HepG2 (cell line): ENCODE measurements around the gene ABCC10. TPM values are rescaled to one million over a fixed set of nuclear protein-coding genes. Genes with fewer than 3 reads are reported as not detected.
A peak's percentile ranks its signal among the peaks of the same experiment; 100 is the strongest.

Experiments
- ATAC-seq: fragments of 200-7000 bp; cut with Tn5 transposase; 3 replicates; pipeline ENCODE4 v1.9.1; 2020; ENCODE audit warnings: mild to moderate bottlenecking, moderate library complexity
- BruUV-seq: library from RNA; stranded (reverse); fragments of 400-500 nt; replicated peaks from 2 replicates; lab custom pipeline; 2021; lab: Mats Ljungman, UMichigan
- CTCF ChIA-PET: fragments of 300-600 bp; formaldehyde crosslinking; extraction: SDS; loops from one replicate; lab custom pipeline; 2021; ENCODE audit warnings: low total read pairs, inconsistent platforms, low intra/inter-chr PET ratio; lab: Yijun Ruan, JAX
- POLR2A ChIA-PET: fragments of 350-600 bp; sonication (Branson Sonifier 250); formaldehyde crosslinking; loops from one replicate; lab custom pipeline; 2020; ENCODE audit warnings: antibody characterized with exemption, inconsistent platforms; lab: Yijun Ruan, JAX
- DNase-seq: peaks from one replicate; pipeline ENCODE4 v3.0.0-alpha.2; 2015; ENCODE audit warnings: low spot score
- FAIRE-seq: peaks from 3 replicates; lab custom pipeline; 2011; peaks lifted over from hg19 to GRCh38; lab: Jason Lieb, UNC
- H2AFZ ChIP-seq: one replicate; pipeline ENCODE4 v1.6.1; 2011; ENCODE audit warnings: low read length, inconsistent platforms
- H3K27ac ChIP-seq: fragments of 300-600 bp; 3 replicates; pipeline ENCODE4 v1.8.0; 2011; ENCODE audit warnings: mixed run types, mild to moderate bottlenecking, mixed read lengths, low read length, inconsistent platforms; ENCODE audit not compliant: insufficient read depth; ENCODE audit errors: extremely low read length
- H3K27me3 ChIP-seq, 2 experiments: fragments of 200-600 bp in 1 of 2; 2 replicates in 1 of 2; 3 replicates in 1 of 2; pipeline versions ENCODE4 v1.6.0 to v1.8.0; 2011; ENCODE audit warnings: low read length in 2 of 2, mild to moderate bottlenecking in 2 of 2, moderate library complexity in 2 of 2, inconsistent platforms in 1 of 2; ENCODE audit not compliant: insufficient read depth in 2 of 2, control insufficient read depth in 1 of 2
- H3K36me3 ChIP-seq, 2 experiments: fragments of 200-600 bp in 1 of 2; replicated peaks in 1 of 2; 2 replicates in 1 of 2; 3 replicates in 1 of 2; pipeline versions ENCODE4 v1.5.1 to v1.8.0; 2011; ENCODE audit warnings: low read length in 2 of 2, inconsistent platforms in 1 of 2; ENCODE audit not compliant: insufficient read depth in 2 of 2, control insufficient read depth in 1 of 2
- H3K4me1 ChIP-seq: 2 replicates; pipeline ENCODE4 v1.5.1; 2012; ENCODE audit warnings: low read length, inconsistent platforms; ENCODE audit not compliant: insufficient read depth
- H3K4me2 ChIP-seq: 2 replicates; pipeline ENCODE4 v1.6.0; 2011; ENCODE audit warnings: low read depth, low read length, inconsistent platforms
- H3K4me3 ChIP-seq, 3 experiments: fragments of 200-600 bp in 1 of 3; sonication (generic), shearing (Covaris generic) in 1 of 3; replicated peaks in 1 of 3; 2 replicates each; pipeline ENCODE4 v1.5.1; 2011 to 2016; ENCODE audit warnings: low read length in 3 of 3, inconsistent platforms in 2 of 3, low read depth in 2 of 3, mild to moderate bottlenecking in 2 of 3, control low read depth in 1 of 3, mixed read lengths in 1 of 3; ENCODE audit not compliant: insufficient read depth in 1 of 3
- H3K79me2 ChIP-seq: one replicate; pipeline ENCODE4 v1.6.1; 2011; ENCODE audit warnings: low read length, inconsistent platforms; ENCODE audit not compliant: insufficient read depth
- H3K9ac ChIP-seq: 2 replicates; pipeline ENCODE4 v1.6.0; 2011; ENCODE audit warnings: mild to moderate bottlenecking, low read depth, low read length, inconsistent platforms; ENCODE audit not compliant: insufficient read depth
- H3K9me3 ChIP-seq: 2 replicates; pipeline ENCODE4 v1.5.1; 2012; ENCODE audit warnings: mild to moderate bottlenecking, low read length
- H4K20me1 ChIP-seq: 2 replicates; pipeline ENCODE4 v1.6.0; 2011; ENCODE audit warnings: inconsistent platforms, mild to moderate bottlenecking, low read length, moderate library complexity; ENCODE audit not compliant: insufficient read depth
- CBFB ChIP-seq: sonication (generic); formaldehyde crosslinking; IDR thresholded peaks from 2 replicates; pipeline ENCODE4 v1.4.0; 2020; ENCODE audit warnings: missing genetic modification reagents
- ELF1 ChIP-seq: sonication (generic); formaldehyde crosslinking; IDR thresholded peaks from 2 replicates; pipeline ENCODE4 v1.4.0; 2020; ENCODE audit warnings: missing genetic modification reagents
- HDAC2 ChIP-seq: sonication (generic); formaldehyde crosslinking; IDR thresholded peaks from 2 replicates; pipeline ENCODE4 v1.4.0; 2020; ENCODE audit warnings: missing genetic modification reagents
- NR2F6 ChIP-seq, 2 experiments: IDR thresholded peaks; 2 replicates each; pipeline ENCODE4 v1.6.1; 2016; ENCODE audit warnings: antibody characterized with exemption in 1 of 2, mild to moderate bottlenecking in 1 of 2
- PHB2 ChIP-seq: fragments of 450-650 bp; IDR thresholded peaks from 2 replicates; pipeline ENCODE4 v1.6.1; 2018; ENCODE audit not compliant: partially characterized antibody
- SMC3 ChIP-seq: IDR thresholded peaks from 2 replicates; pipeline ENCODE4 v1.6.1; 2011; ENCODE audit warnings: low read length, improper control_type of control experiment
- STAG1 ChIP-seq: sonication (generic); formaldehyde crosslinking; IDR thresholded peaks from 2 replicates; pipeline ENCODE4 v1.4.0; 2020; ENCODE audit warnings: missing genetic modification reagents
- U2AF1 ChIP-seq: fragments of 200-400 bp; formaldehyde crosslinking; optimal IDR thresholded peaks from 2 replicates; pipeline ENCODE3; 2017; ENCODE audit warnings: mild to moderate bottlenecking, low read depth, low read length
- ZNF496 ChIP-seq: sonication (generic); formaldehyde crosslinking; IDR thresholded peaks from 2 replicates; pipeline ENCODE4 v1.8.1; 2023; ENCODE audit warnings: mild to moderate bottlenecking, moderate library complexity, missing genetic modification reagents; ENCODE audit not compliant: insufficient replicate concordance
- WGBS: methylation state at CpG from one replicate; pipeline ENCODE4 v1.1.6; 2017; ENCODE audit warnings: low lambda C conversion rate; 5-methylcytosine and 5-hydroxymethylcytosine counted together
- in situ Hi-C: cut with HindIII; loops from 2 replicates; pipeline ENCODE4 v1.10.0; 2017; ENCODE audit warnings: low pct_unique_long_range_greater_than_20kb; ENCODE audit not compliant: extremely low pct_ligation_motif_present
- intact Hi-C: fragments of 100-400 bp; cut with micrococcal nuclease; formaldehyde crosslinking; loops from one replicate; pipeline ENCODE4 v1.10.0; 2022; ENCODE audit not compliant: unreplicated experiment
- polyA plus RNA-seq, 8 experiments: library from polyadenylated mRNA; depleted of rRNA in 3 of 8; stranded (reverse) in 7 of 8; unstranded in 1 of 8; fragments of >200 nt; fragmentation: Illumina TruSeq in 4 of 8; extraction: Trizol in 4 of 8; gene quantifications; 2 replicates each; pipeline versions ENCODE4 v1.2.1 to v1.2.3, GENCODE V29; 2011 to 2016; ENCODE audit warnings: low read depth in 4 of 8, missing spikeins in 1 of 8, mixed read lengths in 1 of 8; ENCODE audit not compliant: insufficient read depth in 1 of 8
- total RNA-seq, 5 experiments: library from RNA; depleted of rRNA; stranded (reverse); fragments of >200 nt; fragmentation: Illumina TruSeq; extraction: Trizol; gene quantifications; 2 replicates each; pipeline ENCODE4 v1.2.3, GENCODE V29; 2016; ENCODE audit warnings: low read depth in 1 of 5
- TF ChIP-seq, protein P1 (sequence below): sonication (generic); formaldehyde crosslinking; IDR thresholded peaks from 2 replicates; pipeline ENCODE4 v1.5.0; 2020; ENCODE audit warnings: missing genetic modification reagents
- TF ChIP-seq, protein P2 (sequence below): sonication (generic); formaldehyde crosslinking; IDR thresholded peaks from 2 replicates; pipeline ENCODE4 v1.5.0; 2020; ENCODE audit warnings: mild to moderate bottlenecking, missing genetic modification reagents, moderate library complexity

ABCC10 gene
- total and polyA plus RNA-seq, 2 of the 13 experiments (the other 11 are each of a cell fraction or from before 2014, with no cell fraction given): 16.0 to 24.3 TPM

DNA sequence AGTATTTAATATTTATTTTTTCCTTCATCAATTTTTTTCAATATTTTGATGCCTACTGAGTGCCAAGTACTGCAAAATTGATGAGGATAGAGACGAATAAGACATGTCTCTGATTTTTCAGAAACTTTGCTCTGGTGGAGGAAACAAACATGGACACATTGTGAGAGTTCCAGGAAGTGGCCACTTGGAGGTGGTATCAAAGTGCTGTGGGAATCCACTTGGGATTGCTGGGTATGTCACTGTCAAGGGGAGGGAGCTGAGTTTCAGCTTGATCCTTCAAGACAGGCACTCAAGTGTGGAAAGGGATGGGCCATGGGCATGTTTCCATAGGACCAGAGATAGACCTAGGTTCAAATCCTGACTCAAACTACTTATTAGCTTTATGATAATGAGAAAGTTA is 24.5 kb upstream of the ABCC10 start:
- CTCF ChIA-PET: no interaction called here

More for the DNA sequence above, 24.5 kb upstream of the ABCC10 start:
- H3K9ac ChIP-seq: no peak overlapping the region
- H3K27ac ChIP-seq: no peak overlapping the region
- no peak for DNase-seq
- no peak for TF ChIP-seq HDAC2 (CRISPR knock-in tag)
- TF ChIP-seq SMC3: 0 out of 2 replicates have a peak, but pooled peaks have one; percentile 13
- no peak for TF ChIP-seq NR2F6 (IDR thresholded peaks at IDR 0.05)
- no peak for TF ChIP-seq NR2F6 (CRISPR knock-in tag; IDR thresholded peaks at IDR 0.05)
- TF ChIP-seq CBFB (CRISPR knock-in tag): no peak
- TF ChIP-seq STAG1 (CRISPR knock-in tag): peak; percentile 43
- TF ChIP-seq PHB2: no peak
- TF ChIP-seq ZNF496: no peak
- TF ChIP-seq, protein P1, sequence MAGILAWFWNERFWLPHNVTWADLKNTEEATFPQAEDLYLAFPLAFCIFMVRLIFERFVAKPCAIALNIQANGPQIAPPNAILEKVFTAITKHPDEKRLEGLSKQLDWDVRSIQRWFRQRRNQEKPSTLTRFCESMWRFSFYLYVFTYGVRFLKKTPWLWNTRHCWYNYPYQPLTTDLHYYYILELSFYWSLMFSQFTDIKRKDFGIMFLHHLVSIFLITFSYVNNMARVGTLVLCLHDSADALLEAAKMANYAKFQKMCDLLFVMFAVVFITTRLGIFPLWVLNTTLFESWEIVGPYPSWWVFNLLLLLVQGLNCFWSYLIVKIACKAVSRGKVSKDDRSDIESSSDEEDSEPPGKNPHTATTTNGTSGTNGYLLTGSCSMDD: no peak
- no peak for TF ChIP-seq U2AF1
- TF ChIP-seq ELF1: peak; percentile 67
- TF ChIP-seq, protein P2, sequence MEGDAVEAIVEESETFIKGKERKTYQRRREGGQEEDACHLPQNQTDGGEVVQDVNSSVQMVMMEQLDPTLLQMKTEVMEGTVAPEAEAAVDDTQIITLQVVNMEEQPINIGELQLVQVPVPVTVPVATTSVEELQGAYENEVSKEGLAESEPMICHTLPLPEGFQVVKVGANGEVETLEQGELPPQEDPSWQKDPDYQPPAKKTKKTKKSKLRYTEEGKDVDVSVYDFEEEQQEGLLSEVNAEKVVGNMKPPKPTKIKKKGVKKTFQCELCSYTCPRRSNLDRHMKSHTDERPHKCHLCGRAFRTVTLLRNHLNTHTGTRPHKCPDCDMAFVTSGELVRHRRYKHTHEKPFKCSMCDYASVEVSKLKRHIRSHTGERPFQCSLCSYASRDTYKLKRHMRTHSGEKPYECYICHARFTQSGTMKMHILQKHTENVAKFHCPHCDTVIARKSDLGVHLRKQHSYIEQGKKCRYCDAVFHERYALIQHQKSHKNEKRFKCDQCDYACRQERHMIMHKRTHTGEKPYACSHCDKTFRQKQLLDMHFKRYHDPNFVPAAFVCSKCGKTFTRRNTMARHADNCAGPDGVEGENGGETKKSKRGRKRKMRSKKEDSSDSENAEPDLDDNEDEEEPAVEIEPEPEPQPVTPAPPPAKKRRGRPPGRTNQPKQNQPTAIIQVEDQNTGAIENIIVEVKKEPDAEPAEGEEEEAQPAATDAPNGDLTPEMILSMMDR (CRISPR knock-in tag): peak; percentile 27; the same call in 1 of the 2 replicates
- TF ChIP-seq, all 625 proteins: peak for 4
- no TSS peak for BruUV-seq
- Histone ChIP-seq H4K20me1 (no peaks in the 10 kb centered on the region), H3K9me3 (no peaks in the 10 kb centered on the region), H3K36me3 (no peaks in the 10 kb centered on the region), H3K4me3 (no peak overlapping the region), H3K27me3 (peaks cover 0 to 1% of the 10 kb centered on the region in 2 experiments; a peak in 2 of 5 replicates), H3K79me2 (no peaks in the 10 kb centered on the region), H3K4me2 (no peak overlapping the region), H2AFZ (no peak overlapping the region), H3K4me1 (peaks cover 8% of the 10 kb centered on the region; the same call in 1 of the 2 replicates)
- POLR2A ChIA-PET: no interaction called here
- FAIRE-seq (no peak), ATAC-seq (peak; percentile 59)
- in situ Hi-C loops (no loop called here), intact Hi-C loops (no loop called here)
- WGBS: 5% methylated on average over 1 of the region's 1 CpG
